T-helper 2 cell (primary cell): Measurements from ENCODE around the gene IGLL5.

ENCODE experiments used
- DNase-seq, 5 experiments: peaks; one replicate each; pipeline versions ENCODE4 v3.0.0 to v3.0.0-alpha.2; 2012 to 2022
- total RNA-seq, 2 donors: gene quantifications; one replicate each; lab custom pipeline; 2026; lab: John Stamatoyannopoulos, UW

The IGLL5 gene
- total RNA-seq, result 0 reads per million in 2 donors

- DNase-seq, result no peak
These were observed at the start of gene IGLL5 for GRCh38 chr22:22887621-22888503. TSS of gene IGLL5 (plus strand) at chr22:22887816. CDS start at chr22:22888054, 238 bp downstream.

DNA sequence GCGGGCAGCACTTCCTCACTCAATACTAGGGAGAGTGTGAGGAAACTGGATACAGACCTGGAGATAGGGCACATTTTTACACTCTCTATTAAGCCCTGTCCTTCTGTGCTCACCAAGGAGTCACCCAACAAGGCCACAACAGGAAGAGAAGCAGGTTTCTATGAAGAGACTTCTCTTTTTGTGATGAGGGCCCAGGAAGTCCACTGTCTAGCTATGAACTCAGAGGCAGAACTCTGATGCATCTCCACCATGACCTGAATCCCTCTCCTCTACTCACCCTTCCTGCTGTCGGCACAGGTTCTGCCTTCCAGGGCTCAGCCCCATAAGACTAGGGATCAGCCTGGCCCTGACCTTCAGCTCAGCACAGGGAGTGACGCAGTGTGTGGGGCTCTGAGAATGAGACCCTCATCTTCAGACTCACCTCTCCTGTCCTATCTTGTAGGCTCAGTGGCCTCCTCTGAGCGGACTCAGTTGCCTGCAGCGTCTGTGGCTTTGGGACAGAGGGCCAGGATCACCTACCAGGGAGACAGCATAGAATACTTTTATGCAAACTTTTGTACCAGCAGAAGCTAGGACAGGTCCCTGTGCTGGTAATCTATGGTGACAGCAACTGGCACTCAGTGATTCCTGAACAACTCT is 49.3 kb upstream of the IGLL5 start:
- DNase-seq, result peak in 1 of 5 experiments; percentile 14

GRCh38 chr22:22839570-22840314 is 47.9 kb upstream of the IGLL5 start:
- no peak for DNase-seq

- no peak for DNase-seq
These were observed 46.8 kb upstream of the IGLL5 start for GRCh38 chr22:22840780-22841179.

DNA sequence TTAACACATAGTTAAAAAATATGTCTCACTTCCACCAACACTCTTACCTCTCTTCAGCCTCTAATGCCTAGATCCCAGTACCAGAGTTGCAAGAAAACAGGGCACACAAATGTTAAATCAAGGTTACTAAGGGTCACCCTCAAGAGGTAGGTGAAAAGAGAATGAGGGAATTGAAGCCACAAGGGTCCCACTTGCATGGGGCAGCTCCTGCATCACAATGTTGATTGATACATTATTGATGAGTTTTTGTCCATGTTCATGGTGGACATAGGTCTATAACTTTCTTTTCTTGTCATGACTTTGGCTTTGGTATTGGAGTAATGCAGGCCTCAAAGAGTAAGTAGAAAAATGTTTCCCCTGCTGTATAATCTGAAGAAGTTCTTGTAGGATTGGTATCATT is 46.0 kb upstream of the IGLL5 start:
- no peak for DNase-seq

DNA sequence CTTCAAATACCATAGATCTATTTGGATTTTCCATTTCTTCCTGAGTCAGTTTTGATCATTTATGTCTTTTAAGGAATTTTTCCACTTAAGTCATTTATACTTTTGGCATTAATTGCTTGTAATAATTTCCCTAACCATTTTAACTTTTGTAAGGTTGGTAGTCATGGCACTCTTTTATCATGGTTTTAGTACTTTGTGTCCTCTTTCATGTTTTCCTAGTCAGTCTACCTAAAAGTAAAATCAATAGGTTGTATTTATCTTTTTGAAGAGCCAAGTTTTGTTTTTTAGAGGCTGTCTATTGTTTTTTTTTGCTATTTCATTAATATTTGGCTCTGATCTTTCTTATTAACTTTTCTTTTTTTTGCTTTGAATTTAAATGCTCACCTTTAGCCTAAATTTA is 45.5 kb upstream of the IGLL5 start:
- no peak for DNase-seq

DNA sequence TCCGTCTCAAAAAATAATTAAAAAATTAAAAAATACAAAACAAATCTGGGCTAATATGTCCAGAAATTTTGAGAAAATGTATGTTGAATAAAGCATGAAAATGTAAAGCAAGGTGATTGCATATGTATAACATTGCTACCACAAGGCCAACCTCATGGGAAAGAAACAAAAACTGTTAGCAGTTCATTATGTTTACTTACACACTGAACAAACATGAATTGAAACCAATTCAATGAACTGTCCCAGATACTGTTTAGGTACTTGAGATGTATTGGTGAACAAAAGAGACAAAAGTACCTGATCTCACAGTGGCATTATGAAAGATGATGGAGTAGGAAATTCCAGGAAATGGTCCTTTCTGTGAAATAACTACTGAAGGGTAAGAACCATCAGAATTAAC is 43.8 kb upstream of the IGLL5 start:
- DNase-seq, result no peak

GRCh38 chr22:22847241-22847640 is 40.4 kb upstream of the IGLL5 start:
- DNase-seq, result no peak

DNA sequence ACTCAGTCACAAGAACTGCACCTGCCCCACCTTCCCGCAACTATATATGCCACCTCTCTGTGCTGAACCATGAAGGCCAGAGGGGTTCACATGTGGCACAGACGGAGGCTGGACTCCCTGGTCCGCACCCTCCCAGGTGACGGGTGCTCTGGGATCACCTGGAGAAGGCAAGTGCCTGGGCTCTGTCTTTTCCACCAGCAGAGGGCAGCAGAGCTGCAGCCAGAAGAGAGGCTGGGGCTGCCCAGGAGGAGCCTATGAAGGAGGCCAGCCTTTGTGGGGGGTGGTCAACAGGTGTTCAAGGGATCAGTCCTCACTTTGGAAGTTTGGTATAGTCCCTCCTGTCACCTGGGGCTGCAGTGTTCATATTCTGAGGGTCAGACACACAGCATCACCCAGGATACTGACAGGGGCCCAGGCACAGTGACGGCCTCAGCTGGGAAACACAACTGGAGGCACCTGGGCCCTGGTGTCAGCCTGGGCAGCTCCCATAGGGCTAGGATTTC is 39.2 kb upstream of the IGLL5 start:
- peak; percentile 25 to 60 (median 53) for DNase-seq

- DNase-seq, result no peak
These were observed 37.7 kb upstream of the IGLL5 start for GRCh38 chr22:22849640-22850610.

DNA sequence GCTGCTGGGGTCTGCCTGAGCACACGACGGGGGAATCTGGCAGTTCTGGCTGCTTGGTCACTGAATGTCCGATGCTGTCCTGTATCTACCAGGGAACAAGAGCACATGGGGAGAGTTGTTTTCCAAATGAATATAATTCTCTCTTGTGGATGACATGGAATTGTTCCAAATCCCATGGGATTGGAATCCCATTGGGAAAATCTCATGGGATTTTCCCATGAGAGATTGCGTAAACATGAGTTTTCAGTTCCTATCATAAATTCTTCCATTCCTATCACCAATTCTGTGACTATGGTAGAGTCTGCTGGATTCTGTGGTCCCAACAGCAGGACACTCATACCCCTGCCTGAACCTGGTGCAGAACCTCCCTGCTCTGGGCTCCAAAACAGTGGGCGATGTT is 35.6 kb upstream of the IGLL5 start:
- no peak for DNase-seq

DNA sequence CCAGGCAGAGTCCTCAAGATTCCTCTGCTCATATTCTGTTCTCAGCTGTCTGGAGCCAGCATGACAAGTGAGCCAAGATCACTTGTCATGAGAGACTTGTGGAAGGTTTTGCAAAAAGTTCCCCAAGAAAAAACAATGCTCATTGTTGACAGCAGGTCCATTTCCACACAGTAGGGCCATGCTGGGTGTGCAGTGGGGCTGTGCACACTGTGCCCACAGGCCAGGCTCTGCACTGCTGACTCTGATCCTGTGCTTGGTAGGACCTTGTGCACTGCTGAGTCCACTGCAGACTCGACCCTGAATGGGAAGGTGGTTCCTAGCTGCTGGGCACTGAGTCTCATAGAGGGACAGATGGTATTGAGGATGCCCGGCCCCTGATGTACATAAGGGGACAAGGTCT is 33.9 kb upstream of the IGLL5 start:
- no peak for DNase-seq

- no peak for DNase-seq
These were observed 33.1 kb upstream of the IGLL5 start for GRCh38 chr22:22854466-22854865.

DNA sequence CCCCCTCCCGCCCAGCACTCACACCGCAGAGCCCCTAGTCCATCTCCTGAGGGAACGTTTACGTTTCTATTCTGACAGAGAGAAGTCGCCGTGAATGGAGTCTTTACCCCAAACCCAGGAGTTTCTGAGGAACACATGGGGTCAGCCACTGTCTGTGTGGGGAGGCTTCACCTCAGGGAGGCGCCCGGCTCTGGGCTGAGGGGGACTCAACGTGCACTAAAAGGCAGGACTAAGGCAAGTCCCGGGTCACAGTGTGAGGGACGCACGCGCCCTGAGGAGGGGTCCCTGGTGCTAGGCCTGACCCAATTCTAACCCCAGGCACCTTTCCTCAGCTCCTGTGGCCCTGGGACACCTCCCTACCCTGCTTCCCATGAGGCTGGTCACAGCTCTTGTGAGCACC is 32.5 kb upstream of the IGLL5 start:
- DNase-seq, result no peak

DNA sequence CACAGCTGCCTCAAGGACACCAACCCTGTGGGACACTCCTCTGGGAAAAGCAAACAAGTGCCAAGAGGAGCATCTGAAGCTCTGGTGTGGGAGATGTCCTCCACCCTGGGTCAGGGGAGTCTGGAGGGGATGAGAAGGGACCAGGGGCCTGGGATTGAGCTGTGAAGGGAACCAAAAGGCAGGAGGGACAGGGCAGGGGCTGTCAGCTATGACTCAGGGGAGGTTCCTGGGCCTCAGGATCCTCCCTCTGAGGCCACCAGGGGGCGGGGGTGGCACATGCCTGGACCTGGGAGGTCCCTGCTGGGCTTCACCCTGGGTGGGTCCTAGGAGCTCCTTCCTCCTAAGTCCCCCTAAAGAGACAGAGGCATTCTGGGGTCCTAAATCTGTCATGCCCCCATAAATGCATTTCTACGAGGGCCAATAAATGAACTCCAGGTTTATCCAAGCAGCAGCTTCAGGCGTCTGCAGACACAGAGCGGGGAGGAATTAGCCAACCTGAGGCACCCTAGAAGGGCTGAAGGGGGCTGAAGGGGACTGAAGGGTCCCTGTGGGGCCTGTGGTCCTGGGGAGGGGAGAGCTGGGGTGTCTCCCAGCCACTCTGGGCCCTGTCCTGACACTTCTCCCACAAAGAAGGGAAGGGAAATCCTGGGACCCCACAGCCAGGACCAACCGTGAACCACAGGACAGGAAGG is 31.9 kb upstream of the IGLL5 start:
- DNase-seq, result peak in 1 of 5 experiments; percentile 35

DNA sequence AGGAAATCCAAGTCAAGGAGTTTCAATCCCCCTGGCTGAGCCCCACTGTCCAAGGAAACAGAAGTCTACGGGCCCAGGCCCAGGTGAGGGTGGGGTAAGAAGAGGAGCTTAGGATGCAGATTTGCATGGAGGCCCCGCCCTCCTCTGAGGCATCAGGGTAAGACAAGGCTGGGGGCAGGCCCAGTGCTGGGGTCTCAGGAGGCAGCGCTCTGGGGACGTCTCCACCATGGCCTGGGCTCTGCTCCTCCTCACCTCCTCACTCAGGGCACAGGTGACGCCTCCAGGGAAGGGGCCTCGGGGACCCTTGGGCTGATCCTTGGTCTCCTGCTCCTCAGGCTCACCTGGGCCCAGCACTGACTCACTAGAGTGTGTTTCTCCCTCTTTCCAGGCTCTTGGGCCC is 31.3 kb upstream of the IGLL5 start:
- no peak for DNase-seq

GRCh38 chr22:22856885-22857606 is 30.6 kb upstream of the IGLL5 start:
- DNase-seq, result no peak

DNA sequence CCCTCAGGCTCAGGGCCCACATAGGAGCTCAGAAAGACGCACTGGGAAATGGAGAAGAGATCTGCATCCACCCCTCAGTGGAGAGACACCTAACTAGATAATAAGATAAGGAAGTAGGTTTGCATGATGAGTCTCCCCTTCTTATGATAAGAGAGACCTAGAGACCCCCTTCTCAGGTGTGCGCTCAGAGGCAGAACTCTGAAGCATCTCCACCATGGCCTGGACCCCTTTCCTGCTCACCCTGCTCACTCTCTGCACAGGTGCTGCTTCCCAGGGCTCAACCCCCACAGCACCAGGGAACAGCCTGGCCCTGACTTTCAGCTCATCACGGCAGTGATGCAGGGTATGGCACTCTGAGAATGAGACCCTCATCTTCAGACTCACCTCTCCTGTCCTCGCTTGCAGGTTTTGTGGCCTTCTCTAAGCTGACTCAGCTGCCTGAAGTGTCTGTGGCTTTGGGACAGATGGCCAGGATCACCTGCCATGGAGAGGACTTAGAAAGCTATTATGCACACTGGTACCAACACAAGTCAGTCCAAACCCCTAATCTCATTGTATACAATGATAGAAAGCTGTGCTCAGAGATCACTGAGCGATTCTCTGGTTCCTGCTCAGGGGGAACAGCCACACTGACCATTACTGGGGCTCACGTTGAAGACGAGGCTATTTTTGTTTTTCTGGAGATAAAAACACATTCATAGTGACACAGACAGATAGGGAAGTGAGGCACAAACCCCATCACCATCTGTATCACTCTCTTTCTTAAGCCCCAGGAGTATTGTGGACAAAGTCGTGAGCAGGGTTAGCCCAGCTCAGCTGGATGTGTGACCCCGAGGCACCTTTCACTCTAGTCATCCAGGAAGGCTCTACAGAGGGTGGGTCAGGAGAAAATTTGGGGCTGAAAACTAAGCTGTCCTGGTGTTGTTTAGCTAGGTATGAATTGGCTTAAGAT is 29.7 kb upstream of the IGLL5 start:
- DNase-seq, result no peak

- no peak for DNase-seq
These were observed 29.1 kb upstream of the IGLL5 start for GRCh38 chr22:22858559-22858937.
